Natural killer cell treated with Interleukin-12 subunit alpha and Interleukin-12 subunit beta and Interleukin-15 and Interleukin-18, amount 100 ng/mL, for 72 hours (primary cell): Measurements from ENCODE around the gene ZNF747. TPM values are rescaled to one million over a fixed set of nuclear protein-coding genes. Genes with fewer than 3 reads are reported as not detected.

Source experiments
- ATAC-seq, 2 donors: fragments of 150-1000 bp; cut with Tn5 transposase in 1 of 2; sonication (Bioruptor Pico), chemical (Tn5 transposase) in 1 of 2; 2 replicates each; pipeline ENCODE4 v1.10.0; 2021
- DNase-seq: peaks from one replicate; pipeline ENCODE4 v3.0.0; 2022; ENCODE audit warnings: low spot score
- H3K27ac Mint-ChIP-seq, 2 donors: 1 replicate in 1 of 2; 2 replicates in 1 of 2; pipeline ENCODE4 v1.8.0; 2022; ENCODE audit warnings: mixed read lengths in 2 of 2, mild to moderate bottlenecking in 1 of 2, moderate library complexity in 1 of 2
- H3K27me3 Mint-ChIP-seq, 2 donors: 1 replicate in 1 of 2; 2 replicates in 1 of 2; pipeline ENCODE4 v1.8.0; 2022; ENCODE audit warnings: mixed read lengths in 2 of 2
- H3K36me3 Mint-ChIP-seq: one replicate; pipeline ENCODE4 v1.8.0; 2022; ENCODE audit warnings: mixed read lengths
- H3K4me1 Mint-ChIP-seq, 2 donors: 1 replicate in 1 of 2; 2 replicates in 1 of 2; pipeline ENCODE4 v1.8.0; 2022; ENCODE audit warnings: low read depth in 2 of 2, mixed read lengths in 2 of 2, mild to moderate bottlenecking in 1 of 2
- H3K4me3 Mint-ChIP-seq: one replicate; pipeline ENCODE4 v1.8.0; 2022; ENCODE audit warnings: mixed read lengths
- H3K9me3 Mint-ChIP-seq: 2 replicates; pipeline ENCODE4 v1.8.0; 2022; ENCODE audit warnings: mixed read lengths
- total RNA-seq, 2 donors: library from RNA; stranded (reverse); gene quantifications; one replicate each; pipeline ENCODE4 v1.2.3, GENCODE V29; 2022

The ZNF747 gene
- total RNA-seq, 2 donors from 2014 or later = 8.7 to 10.3 TPM

GRCh38 chr16:30533748-30534367 is 800 bp downstream of the ZNF747 start:
- peak overlapping the region; percentile 94 to 96 for H3K27ac Mint-ChIP-seq
- H3K36me3 Mint-ChIP-seq = no peaks in the 10 kb centered on the region
- peak overlapping the region; percentile 97 for H3K4me3 Mint-ChIP-seq
- H3K4me1 Mint-ChIP-seq = peaks cover 24 to 32% of the 10 kb centered on the region in 2 donors
- no peak for DNase-seq
- no peaks in the 10 kb centered on the region for H3K27me3 Mint-ChIP-seq
- ATAC-seq = peak; percentile 1 to 14
- H3K9me3 Mint-ChIP-seq = no peaks in the 10 kb centered on the region

- Mint-ChIP-seq H3K27me3 (no peaks in the 10 kb centered on the region), H3K36me3 (no peaks in the 10 kb centered on the region), H3K9me3 (no peaks in the 10 kb centered on the region), H3K4me1 (peaks cover 24 to 35% of the 10 kb centered on the region in 2 donors), H3K27ac (peak overlapping the region; percentile 94 to 96), H3K4me3 (peak overlapping the region; percentile 97)
- ATAC-seq (no peak), DNase-seq (no peak)
Measured at GRCh38 chr16:30533146-30533522, 1.5 kb downstream of the ZNF747 start.

GRCh38 chr16:30532285-30533145 is 2.1 kb downstream of the ZNF747 start:
- ATAC-seq (no peak), DNase-seq (no peak)
- Mint-ChIP-seq H3K4me1 (peaks cover 30 to 41% of the 10 kb centered on the region in 2 donors), H3K36me3 (no peaks in the 10 kb centered on the region), H3K27me3 (no peaks in the 10 kb centered on the region), H3K9me3 (no peaks in the 10 kb centered on the region), H3K27ac (peak overlapping the region; percentile 94 to 96), H3K4me3 (peak overlapping the region; percentile 97)

- H3K36me3 Mint-ChIP-seq = no peaks in the 10 kb centered on the region
- H3K9me3 Mint-ChIP-seq = no peaks in the 10 kb centered on the region
- peaks cover 23 to 36% of the 10 kb centered on the region in 2 donors for H3K4me1 Mint-ChIP-seq
- peak overlapping the region; percentile 45 for H3K4me3 Mint-ChIP-seq
- ATAC-seq = no peak
- H3K27ac Mint-ChIP-seq = peak overlapping the region; percentile 71 to 91
- no peak for DNase-seq
- no peaks in the 10 kb centered on the region for H3K27me3 Mint-ChIP-seq
Measured at GRCh38 chr16:30530163-30531037, 4.3 kb downstream of the ZNF747 start.

- no peaks in the 10 kb centered on the region for H3K9me3 Mint-ChIP-seq
- H3K4me3 Mint-ChIP-seq = no peak overlapping the region
- peaks cover 17 to 35% of the 10 kb centered on the region in 2 donors for H3K4me1 Mint-ChIP-seq
- H3K27ac Mint-ChIP-seq = peak overlapping the region; percentile 26 to 91
- no peaks in the 10 kb centered on the region for H3K36me3 Mint-ChIP-seq
- ATAC-seq (no peak), DNase-seq (no peak)
- no peaks in the 10 kb centered on the region for H3K27me3 Mint-ChIP-seq
Measured at GRCh38 chr16:30528799-30529457, 5.7 kb downstream of the ZNF747 start.

GRCh38 chr16:30527635-30528178 is 7.0 kb downstream of the ZNF747 start:
- peaks cover 14 to 31% of the 10 kb centered on the region in 2 donors for H3K4me1 Mint-ChIP-seq
- no peaks in the 10 kb centered on the region for H3K27me3 Mint-ChIP-seq
- no peaks in the 10 kb centered on the region for H3K9me3 Mint-ChIP-seq
- no peak for DNase-seq
- no peaks in the 10 kb centered on the region for H3K36me3 Mint-ChIP-seq
- no peak for ATAC-seq
- H3K27ac Mint-ChIP-seq = peak overlapping the region; percentile 79 to 91
- peak overlapping the region; percentile 81 for H3K4me3 Mint-ChIP-seq

GRCh38 chr16:30526823-30527634 is 7.6 kb downstream of the ZNF747 start:
- Mint-ChIP-seq H3K4me1 (peaks cover 19 to 34% of the 10 kb centered on the region in 2 donors), H3K27me3 (no peaks in the 10 kb centered on the region)

GRCh38 chr16:30526137-30526822 is 8.4 kb downstream of the ZNF747 start, which contains the start of gene ZNF768:
TSS of gene ZNF768 (minus strand) at chr16:30526566. CDS start at chr16:30526413, 153 bp downstream.
- peaks cover 21 to 34% of the 10 kb centered on the region in 2 donors for H3K4me1 Mint-ChIP-seq
- H3K36me3 Mint-ChIP-seq = peaks cover 7% of the 10 kb centered on the region
- H3K27ac Mint-ChIP-seq = peak within 1 kb of the TSS; percentile 79 to 91
- peak within 1 kb of the TSS; percentile 81 for H3K4me3 Mint-ChIP-seq
- peak; percentile 61 to 72 for ATAC-seq
- no peaks in the 10 kb centered on the region for H3K27me3 Mint-ChIP-seq
- H3K9me3 Mint-ChIP-seq = no peaks in the 10 kb centered on the region
- peak; percentile 75 for DNase-seq

More at GRCh38 chr16:30526823-30527634, 7.6 kb downstream of the ZNF747 start:
- no peaks in the 10 kb centered on the region for H3K9me3 Mint-ChIP-seq
- DNase-seq (peak; percentile 99), ATAC-seq (peak; percentile 92 to 94)
- H3K4me3 Mint-ChIP-seq = peak overlapping the region; percentile 81
- H3K36me3 Mint-ChIP-seq = peaks cover 6% of the 10 kb centered on the region
- peak overlapping the region; percentile 79 to 91 for H3K27ac Mint-ChIP-seq

GRCh38 chr16:30525844-30526136 is 8.9 kb downstream of the ZNF747 start:
- Mint-ChIP-seq H3K4me1 (peaks cover 21 to 30% of the 10 kb centered on the region in 2 donors), H3K27ac (peak overlapping the region in 1 of 2 donors; percentile 60), H3K4me3 (peak overlapping the region; percentile 75), H3K27me3 (no peaks in the 10 kb centered on the region), H3K9me3 (no peaks in the 10 kb centered on the region), H3K36me3 (peaks cover 7% of the 10 kb centered on the region)
- DNase-seq (no peak), ATAC-seq (no peak)

GRCh38 chr16:30524575-30525568 is 9.8 kb downstream of the ZNF747 start:
- no peaks in the 10 kb centered on the region for H3K9me3 Mint-ChIP-seq
- no peak overlapping the region for H3K27ac Mint-ChIP-seq
- H3K4me1 Mint-ChIP-seq = peaks cover 16 to 26% of the 10 kb centered on the region in 2 donors
- peak overlapping the region; percentile 20 for H3K4me3 Mint-ChIP-seq
- DNase-seq = no peak
- H3K27me3 Mint-ChIP-seq = no peaks in the 10 kb centered on the region
- H3K36me3 Mint-ChIP-seq = peaks cover 11% of the 10 kb centered on the region
- no peak for ATAC-seq
